ENCODE results near the gene FAHD1.
A peak's percentile ranks its signal among the peaks of the same experiment; 100 is the strongest.

The FAHD1 gene

DNA sequence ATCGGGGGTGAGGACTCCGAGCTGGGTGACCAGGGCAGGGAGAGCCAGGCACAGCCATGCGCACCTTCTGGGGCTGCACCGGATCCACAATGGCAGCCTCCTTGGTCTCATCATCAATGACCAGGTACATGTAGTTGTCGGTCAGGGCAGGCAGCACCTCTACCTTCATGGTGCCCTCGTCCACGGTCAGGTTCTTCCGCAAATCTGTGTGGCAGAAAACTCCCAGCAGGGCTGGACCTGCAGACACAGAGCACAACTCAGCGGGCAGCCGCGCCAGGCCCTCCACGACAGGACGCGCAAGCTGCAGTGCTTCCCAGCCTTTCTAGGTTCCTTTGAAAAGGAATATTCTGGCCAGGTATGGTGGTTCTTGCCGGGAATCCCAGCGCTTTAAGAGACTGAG, 4.2 kb upstream of the FAHD1 start:
- DNase-seq (ENCODE audit: low read depth in 1 of 2, low spot score in 1 of 2): no peak
- no peak for TF ChIP-seq JUND (IDR thresholded peaks at IDR 0.05; ENCODE audit: low read depth)
- in situ Hi-C loops (cut with HindIII; ENCODE audit: low pct_unique_long_range_greater_than_20kb, low sequenced_read_pairs): no loop called here

DNA sequence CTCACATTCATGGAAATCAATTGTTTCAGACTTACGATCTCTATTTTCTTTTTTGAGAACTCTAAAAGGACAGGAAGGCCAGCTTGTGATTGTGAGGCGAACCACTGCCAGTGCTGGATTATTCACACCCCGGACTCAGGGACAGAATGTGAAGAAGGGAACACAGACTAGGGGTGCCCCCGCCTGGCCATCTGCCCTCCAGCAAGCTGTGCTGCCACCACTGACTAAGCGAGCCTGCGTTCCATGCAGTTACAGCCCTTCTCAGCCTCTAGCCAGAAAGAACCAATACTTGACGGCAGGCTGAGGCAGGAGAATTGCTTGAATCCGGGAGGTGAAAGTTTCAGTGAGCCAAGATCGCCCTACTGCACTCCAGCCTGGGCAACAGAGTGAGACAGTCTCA, 3.2 kb upstream of the FAHD1 start:
- no peak for TF ChIP-seq JUND (IDR thresholded peaks at IDR 0.05; ENCODE audit: low read depth)
- peak; percentile 33 to 52 for DNase-seq (ENCODE audit: low read depth in 1 of 2, low spot score in 1 of 2)
- in situ Hi-C loops (cut with HindIII; ENCODE audit: low pct_unique_long_range_greater_than_20kb, low sequenced_read_pairs): no loop called here

GRCh38 chr16:1825381-1825863, 1.6 kb upstream of the FAHD1 start:
- in situ Hi-C loops (cut with HindIII; ENCODE audit: low pct_unique_long_range_greater_than_20kb, low sequenced_read_pairs): no loop called here
- no peak for DNase-seq (ENCODE audit: low read depth in 1 of 2, low spot score in 1 of 2)
- no peak for TF ChIP-seq JUND (IDR thresholded peaks at IDR 0.05; ENCODE audit: low read depth)

DNA sequence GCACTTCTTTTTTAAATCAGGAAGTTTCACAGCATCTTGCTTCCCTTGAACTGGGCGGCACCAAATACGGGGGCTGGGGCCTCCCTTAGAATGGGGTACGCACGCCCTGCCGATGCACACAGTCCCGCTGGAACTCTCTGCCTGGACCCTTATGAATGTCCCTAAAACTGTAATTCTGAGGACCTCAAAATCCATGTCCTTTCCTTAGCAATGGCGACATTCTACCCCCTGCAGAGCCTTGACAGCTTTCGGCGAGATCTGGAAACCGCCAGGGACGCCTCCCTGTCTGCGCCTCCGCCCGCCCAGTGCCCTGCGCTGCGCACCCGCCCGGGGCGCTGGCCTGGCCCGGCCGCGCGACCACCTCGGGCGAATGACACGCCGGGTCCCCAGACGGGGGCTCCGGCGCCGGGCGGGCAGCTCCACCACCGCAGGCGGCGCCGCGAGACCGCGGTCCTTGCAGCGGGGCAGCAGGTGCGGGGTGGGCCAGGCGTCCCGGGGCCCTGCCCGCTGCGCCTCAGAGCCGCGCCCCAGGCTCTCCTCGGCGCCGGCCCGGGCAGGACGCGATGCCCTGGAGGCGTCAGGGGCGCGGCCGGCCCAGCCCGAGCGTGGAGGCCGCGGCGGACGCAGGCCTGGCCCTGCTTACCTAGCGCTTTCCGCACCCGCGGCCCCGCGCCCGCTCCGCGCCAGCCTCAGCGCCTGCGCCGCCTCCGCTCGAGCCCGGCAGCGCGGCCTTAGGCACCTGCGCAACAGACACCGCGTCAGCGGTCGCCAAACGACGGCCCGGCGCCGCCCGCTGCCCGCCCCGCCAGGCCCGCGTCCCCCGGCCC, 929 bp upstream of the FAHD1 start:
- DNase-seq (ENCODE audit: low read depth in 1 of 2, low spot score in 1 of 2): peak in 1 of 2 experiments; percentile 57
- in situ Hi-C loops (cut with HindIII; ENCODE audit: low pct_unique_long_range_greater_than_20kb, low sequenced_read_pairs): no loop called here
- TF ChIP-seq JUND (IDR thresholded peaks at IDR 0.05; ENCODE audit: low read depth): no peak

GRCh38 chr16:1828645-1829410, 1.8 kb downstream of the FAHD1 start:
- no peak for DNase-seq (ENCODE audit: low read depth in 1 of 2, low spot score in 1 of 2)
- in situ Hi-C loops (cut with HindIII; ENCODE audit: low pct_unique_long_range_greater_than_20kb, low sequenced_read_pairs): no loop called here
- TF ChIP-seq JUND (IDR thresholded peaks at IDR 0.05; ENCODE audit: low read depth): no peak

DNA sequence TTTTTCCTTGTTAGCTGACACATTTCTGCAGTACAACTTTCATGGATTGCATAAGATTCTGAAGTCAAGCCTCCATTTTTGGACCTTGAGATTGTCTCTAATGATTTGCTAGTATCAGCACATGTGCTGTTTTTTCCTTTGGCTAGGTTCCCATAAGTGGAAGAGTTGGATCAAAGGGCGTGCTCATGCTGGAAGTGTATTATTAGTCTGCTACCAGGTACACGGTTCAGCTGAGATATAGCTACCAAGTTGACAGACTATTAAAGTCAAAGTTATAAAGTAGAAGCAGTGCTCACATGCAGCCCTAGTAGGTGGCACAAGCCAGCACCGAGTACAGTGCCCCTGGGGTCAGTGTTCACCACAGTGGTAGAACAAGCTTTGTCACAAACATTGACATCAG, 3.2 kb downstream of the FAHD1 start:
- no peak for TF ChIP-seq JUND (IDR thresholded peaks at IDR 0.05; ENCODE audit: low read depth)
- in situ Hi-C loops (cut with HindIII; ENCODE audit: low pct_unique_long_range_greater_than_20kb, low sequenced_read_pairs): no loop called here
- no peak for DNase-seq (ENCODE audit: low read depth in 1 of 2, low spot score in 1 of 2)

DNA sequence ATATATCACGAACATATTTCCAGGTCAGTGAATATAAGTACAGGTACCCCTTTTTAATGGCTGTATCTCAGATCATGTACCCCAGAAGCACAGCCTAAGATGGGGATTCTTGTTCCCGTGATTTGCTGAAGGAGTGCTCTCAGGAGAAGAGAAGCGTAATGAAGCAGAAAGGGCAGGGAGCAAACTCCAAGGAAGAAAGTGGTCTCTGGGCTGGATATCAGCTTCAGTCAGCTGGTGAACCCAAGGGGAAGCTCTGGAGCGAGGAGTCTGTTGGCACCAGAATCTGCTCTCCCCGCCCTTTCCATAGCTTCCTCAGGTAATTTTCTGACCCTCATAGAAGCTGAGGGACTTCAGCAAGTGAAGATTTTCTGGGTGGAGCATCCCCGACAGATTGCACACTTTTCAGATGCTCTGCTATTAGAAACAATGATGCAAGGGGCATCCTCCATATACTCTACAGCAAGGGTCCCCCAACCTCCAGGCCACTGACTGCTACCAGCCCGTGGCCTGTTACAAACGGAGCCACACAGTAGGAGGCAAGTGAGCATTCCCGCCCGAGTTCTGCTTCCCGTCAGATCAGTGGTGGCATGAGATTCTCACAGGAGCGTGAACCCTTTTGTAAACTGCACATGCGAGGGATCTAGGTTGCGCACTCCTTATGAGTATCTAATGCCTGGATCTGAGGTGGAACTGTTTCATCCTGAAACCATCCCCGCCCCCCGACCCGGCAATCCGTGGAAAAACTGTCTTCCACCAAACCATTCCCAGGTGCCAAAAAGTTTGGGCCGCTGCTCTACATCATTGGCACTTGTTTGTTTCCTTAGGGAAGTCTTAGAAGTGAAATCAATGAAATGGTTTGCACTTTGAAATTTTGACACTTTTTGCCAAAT, 4.4 kb downstream of the FAHD1 start:
- no peak for TF ChIP-seq JUND (IDR thresholded peaks at IDR 0.05; ENCODE audit: low read depth)
- in situ Hi-C loops (cut with HindIII; ENCODE audit: low pct_unique_long_range_greater_than_20kb, low sequenced_read_pairs): no loop called here
- no peak for DNase-seq (ENCODE audit: low read depth in 1 of 2, low spot score in 1 of 2)

- in situ Hi-C loops (cut with HindIII; ENCODE audit: low pct_unique_long_range_greater_than_20kb, low sequenced_read_pairs): no loop called here
- TF ChIP-seq JUND (IDR thresholded peaks at IDR 0.05; ENCODE audit: low read depth): no peak
- no peak for DNase-seq (ENCODE audit: low read depth in 1 of 2, low spot score in 1 of 2)
These were observed 5.9 kb downstream of the FAHD1 start for GRCh38 chr16:1832838-1833454.

GRCh38 chr16:1834096-1834495, 7.1 kb downstream of the FAHD1 start:
- in situ Hi-C loops (cut with HindIII; ENCODE audit: low pct_unique_long_range_greater_than_20kb, low sequenced_read_pairs): no loop called here
- no peak for TF ChIP-seq JUND (IDR thresholded peaks at IDR 0.05; ENCODE audit: low read depth)
- DNase-seq (ENCODE audit: low read depth in 1 of 2, low spot score in 1 of 2): no peak

DNA sequence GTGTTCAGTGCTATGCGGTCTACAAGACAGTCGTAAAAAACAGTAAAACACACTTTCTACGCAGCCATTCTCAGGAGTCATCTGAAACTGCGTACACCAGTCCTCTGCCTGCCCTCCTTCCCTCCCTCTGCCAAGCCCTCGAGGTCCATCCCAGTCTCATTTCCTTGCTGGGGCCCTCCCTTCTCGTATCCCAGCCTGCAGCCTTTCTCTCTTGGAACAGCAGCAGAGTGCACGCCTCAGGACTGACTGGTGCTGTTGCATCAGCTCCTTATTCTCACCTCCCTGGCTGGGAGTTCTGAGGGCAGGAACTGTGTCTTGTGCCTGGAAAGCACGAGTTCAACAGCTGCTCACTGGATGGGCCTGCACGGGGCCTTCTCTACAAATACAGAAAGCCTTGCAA, 12.5 kb downstream of the FAHD1 start:
- DNase-seq (ENCODE audit: low read depth in 1 of 2, low spot score in 1 of 2): peak in 1 of 2 experiments; percentile 56
- in situ Hi-C loops (cut with HindIII; ENCODE audit: low pct_unique_long_range_greater_than_20kb, low sequenced_read_pairs): no loop called here
- TF ChIP-seq JUND (IDR thresholded peaks at IDR 0.05; ENCODE audit: low read depth): no peak

GRCh38 chr16:1845985-1846384, 19.0 kb downstream of the FAHD1 start:
- TF ChIP-seq JUND (IDR thresholded peaks at IDR 0.05; ENCODE audit: low read depth): no peak
- in situ Hi-C loops (cut with HindIII; ENCODE audit: low pct_unique_long_range_greater_than_20kb, low sequenced_read_pairs): no loop called here
- no peak for DNase-seq (ENCODE audit: low read depth in 1 of 2, low spot score in 1 of 2)

DNA sequence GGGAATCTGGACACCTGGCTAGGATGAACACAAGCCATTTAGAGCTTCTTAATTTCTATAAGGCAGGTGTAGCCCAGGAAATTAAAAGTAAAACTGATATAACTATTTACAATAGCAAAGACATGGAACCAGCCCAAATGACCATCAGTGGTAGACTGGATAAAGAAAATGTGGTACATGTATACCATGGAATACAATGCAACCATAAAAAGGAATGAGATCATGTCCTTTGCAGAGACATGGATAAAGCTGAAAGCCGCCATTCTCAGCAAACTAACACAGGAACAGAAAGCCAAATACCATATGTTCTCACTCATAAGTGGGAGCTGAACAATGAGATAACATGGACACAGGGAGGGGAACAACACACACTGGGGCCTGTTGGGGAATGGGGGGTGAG, 19.4 kb downstream of the FAHD1 start:
- no peak for DNase-seq (ENCODE audit: low read depth in 1 of 2, low spot score in 1 of 2)
- in situ Hi-C loops (cut with HindIII; ENCODE audit: low pct_unique_long_range_greater_than_20kb, low sequenced_read_pairs): no loop called here
- no peak for TF ChIP-seq JUND (IDR thresholded peaks at IDR 0.05; ENCODE audit: low read depth)
